Iris pigment epithelial cell (primary cell): ENCODE data around the gene TRMT61A.
A peak's percentile ranks its signal among the peaks of the same experiment; 100 is the strongest.

Source experiments
- DNase-seq: peaks from one replicate; pipeline ENCODE4 v3.0.0-alpha.2; 2011; ENCODE audit warnings: low read depth

Gene TRMT61A

GRCh38 chr14:103535081-103535890 lies 6.3 kb downstream of the TRMT61A start:
- DNase-seq: no peak

GRCh38 chr14:103535891-103536565 lies 7.0 kb downstream of the TRMT61A start:
- DNase-seq: no peak

GRCh38 chr14:103536693-103537092 lies 7.7 kb downstream of the TRMT61A start:
- DNase-seq: no peak

GRCh38 chr14:103537175-103537990 lies 8.4 kb downstream of the TRMT61A start:
- DNase-seq: no peak

- DNase-seq: no peak
Observed at GRCh38 chr14:103538291-103539055, 9.5 kb downstream of the TRMT61A start.

GRCh38 chr14:103539056-103539825 lies 10.2 kb downstream of the TRMT61A start:
- DNase-seq: no peak

- DNase-seq: no peak
Observed at GRCh38 chr14:103540821-103541708, 12.1 kb downstream of the TRMT61A start.

- no peak for DNase-seq
Observed at GRCh38 chr14:103541709-103542604, 13.0 kb downstream of the TRMT61A start.

GRCh38 chr14:103542605-103543088 lies 13.7 kb downstream of the TRMT61A start:
- DNase-seq: no peak

GRCh38 chr14:103543140-103543539 lies 14.1 kb downstream of the TRMT61A start:
- DNase-seq: no peak

GRCh38 chr14:103543721-103544387 lies 14.9 kb downstream of the TRMT61A start:
- no peak for DNase-seq

GRCh38 chr14:103544388-103545218 lies 15.6 kb downstream of the TRMT61A start:
- no peak for DNase-seq

GRCh38 chr14:103545219-103545914 lies 16.4 kb downstream of the TRMT61A start:
- DNase-seq: no peak

- no peak for DNase-seq
Observed at GRCh38 chr14:103545915-103546651, 17.1 kb downstream of the TRMT61A start.

GRCh38 chr14:103546652-103547454 lies 17.9 kb downstream of the TRMT61A start:
- DNase-seq: peak; percentile 34
